Activated B cell treated with CpG ODN at 0.5 μM for 24 hours (primary cell): ENCODE data around the gene KCTD7. TPM values are rescaled to one million over a fixed set of nuclear protein-coding genes. Genes with fewer than 3 reads are reported as not detected.
"Not testable (repeated sequence)": the region's sequence is repeated elsewhere in the genome, so short reads cannot be mapped to it uniquely, and the experiment has no call there.

Source experiments
- ATAC-seq: fragments of 200-7000 bp; cut with Tn5 transposase; one replicate; pipeline ENCODE4 v1.10.0; 2021; ENCODE audit warnings: low read depth, mild to moderate bottlenecking, moderate library complexity
- CTCF ChIA-PET: fragments of 350-600 bp; sonication (Branson Sonifier 250); formaldehyde crosslinking; loops from one replicate; lab custom pipeline; 2021; ENCODE audit warnings: antibody characterized with exemption; lab: Charles Lee
- POLR2A ChIA-PET: fragments of 350-600 bp; sonication (Branson Sonifier 250); formaldehyde crosslinking; loops from one replicate; lab custom pipeline; 2021; ENCODE audit warnings: antibody characterized with exemption; lab: Charles Lee
- DNase-seq: peaks from one replicate; pipeline ENCODE4 v3.0.0; 2022
- H3K27ac Mint-ChIP-seq: one replicate; pipeline ENCODE4 v1.8.0; 2020; ENCODE audit warnings: mixed read lengths
- H3K27me3 Mint-ChIP-seq: one replicate; pipeline ENCODE4 v1.8.0; 2021; ENCODE audit warnings: mixed read lengths
- H3K36me3 Mint-ChIP-seq: one replicate; pipeline ENCODE4 v1.8.0; 2021; ENCODE audit warnings: low read depth, mixed read lengths
- H3K4me1 Mint-ChIP-seq: one replicate; pipeline ENCODE4 v1.8.0; 2021; ENCODE audit warnings: mixed read lengths
- H3K4me3 Mint-ChIP-seq: one replicate; pipeline ENCODE4 v1.8.0; 2020; ENCODE audit warnings: mild to moderate bottlenecking, mixed read lengths
- H3K9me3 Mint-ChIP-seq: one replicate; pipeline ENCODE4 v1.8.0; 2020; ENCODE audit warnings: mixed read lengths
- CTCF ChIP-seq: fragments of 200-600 bp; IDR thresholded peaks from one replicate; pipeline ENCODE4 v1.8.0; 2022; ENCODE audit warnings: antibody characterized with exemption, mild to moderate bottlenecking
- intact Hi-C: fragments of 100-400 bp; cut with micrococcal nuclease; formaldehyde crosslinking; loops from one replicate; pipeline ENCODE4 v1.15.1; 2024
- total RNA-seq: library from RNA; stranded (reverse); gene quantifications from 2 replicates; pipeline ENCODE4 v1.2.3, GENCODE V29; 2022

KCTD7 gene
- total RNA-seq, 1 donor from 2014 or later: 13.2 TPM

GRCh38 chr7:66629222-66630062 is 761 bp downstream of the KCTD7 start:
- CTCF ChIA-PET: interaction anchor here (2.0 kb wide), 1 partner anchor 72 kb away, joined by 7 read pairs; no protein-coding TSS in a partner anchor
- peak; percentile 12 for ATAC-seq
- H3K9me3 Mint-ChIP-seq: no peaks in the 10 kb centered on the region
- H3K27ac Mint-ChIP-seq: peak overlapping the region; percentile 68
- no peak for DNase-seq
- peaks cover 48% of the 10 kb centered on the region for H3K4me1 Mint-ChIP-seq
- POLR2A ChIA-PET: interaction anchor here (0.6 to 3.8 kb wide), 18 partner anchors 8 to 883 kb away, joined by 3 to 32 read pairs (median 5); partner anchors contain the start of genes CRCP, RABGEF1, SBDS and TYW1
- no peak for TF ChIP-seq CTCF
- intact Hi-C loops: loop anchor here (2.0 kb wide), 2 partner anchors 73 to 291 kb away; partner anchors contain the start of gene TMEM248
- H3K4me3 Mint-ChIP-seq: peak overlapping the region; percentile 86
- peaks cover 13% of the 10 kb centered on the region for H3K36me3 Mint-ChIP-seq
- H3K27me3 Mint-ChIP-seq: no peaks in the 10 kb centered on the region

- H3K4me3 Mint-ChIP-seq: peak overlapping the region; percentile 70
- H3K36me3 Mint-ChIP-seq: peaks cover 17% of the 10 kb centered on the region
- H3K27me3 Mint-ChIP-seq: no peaks in the 10 kb centered on the region
- no peak for ATAC-seq
- ChIA-PET POLR2A (interaction anchor here (1.9 to 3.8 kb wide), 3 partner anchors 23 to 110 kb away, joined by 6 to 32 read pairs (median 7); partner anchors contain the start of gene RABGEF1), CTCF (no interaction called here)
- H3K27ac Mint-ChIP-seq: peak overlapping the region; percentile 68
- intact Hi-C loops: no loop called here
- TF ChIP-seq CTCF: no peak
- peaks cover 55% of the 10 kb centered on the region for H3K4me1 Mint-ChIP-seq
- DNase-seq: no peak
- no peaks in the 10 kb centered on the region for H3K9me3 Mint-ChIP-seq
Measured at GRCh38 chr7:66630531-66630930, 1.9 kb downstream of the KCTD7 start.

- Mint-ChIP-seq H3K4me3 (peak overlapping the region; percentile 32), H3K27ac (peak overlapping the region; percentile 68), H3K4me1 (peaks cover 57% of the 10 kb centered on the region), H3K27me3 (no peaks in the 10 kb centered on the region), H3K36me3 (peaks cover 17% of the 10 kb centered on the region), H3K9me3 (no peaks in the 10 kb centered on the region)
- DNase-seq (no peak), ATAC-seq (no peak)
- intact Hi-C loops: no loop called here
- POLR2A ChIA-PET: interaction anchor here (0.7 to 2.5 kb wide), 8 partner anchors 14 to 213 kb away, joined by 3 to 7 read pairs (median 4); partner anchors contain the start of gene RABGEF1
- TF ChIP-seq CTCF: no peak
- CTCF ChIA-PET: no interaction called here
Measured at GRCh38 chr7:66631471-66631870, 2.8 kb downstream of the KCTD7 start.

GRCh38 chr7:66634816-66635215 is 6.1 kb downstream of the KCTD7 start:
- H3K4me3 Mint-ChIP-seq: no peak overlapping the region

GRCh38 chr7:66635322-66635981 is 6.8 kb downstream of the KCTD7 start:
- Mint-ChIP-seq H3K36me3 (peaks cover 47% of the 10 kb centered on the region), H3K27ac (peak overlapping the region; percentile 61), H3K4me1 (peaks cover 41% of the 10 kb centered on the region)
- POLR2A ChIA-PET: interaction anchor here (0.7 to 1.4 kb wide), 3 partner anchors 18 to 101 kb away, joined by 3 to 6 read pairs (median 3); no protein-coding TSS in a partner anchor
- H3K9me3 Mint-ChIP-seq, H3K4me3 Mint-ChIP-seq, H3K27me3 Mint-ChIP-seq, CTCF ChIA-PET, intact Hi-C loops, DNase-seq: not testable (repeated sequence)
- ATAC-seq: peak; percentile 9

More at GRCh38 chr7:66634816-66635215, 6.1 kb downstream of the KCTD7 start:
- DNase-seq (no peak), ATAC-seq (no peak)
- Mint-ChIP-seq H3K27me3 (no peaks in the 10 kb centered on the region), H3K9me3 (no peaks in the 10 kb centered on the region), H3K4me1 (peaks cover 47% of the 10 kb centered on the region), H3K36me3 (peaks cover 41% of the 10 kb centered on the region), H3K27ac (peak overlapping the region; percentile 73)
- TF ChIP-seq CTCF: no peak
- ChIA-PET POLR2A (interaction anchor here (0.7 to 1.0 kb wide), 3 partner anchors 40 to 102 kb away, joined by 3 to 6 read pairs (median 4); no protein-coding TSS in a partner anchor), CTCF (no interaction called here)
- intact Hi-C loops: no loop called here

- H3K27ac Mint-ChIP-seq: peak overlapping the region; percentile 35
- intact Hi-C loops, CTCF ChIA-PET, H3K4me3 Mint-ChIP-seq, DNase-seq, H3K27me3 Mint-ChIP-seq, H3K9me3 Mint-ChIP-seq: not testable (repeated sequence)
- peak; percentile 55 for ATAC-seq
- H3K36me3 Mint-ChIP-seq: peaks cover 51% of the 10 kb centered on the region
- POLR2A ChIA-PET: interaction anchor here (1.4 kb wide), 1 partner anchor 18 kb away, joined by 3 read pairs; no protein-coding TSS in a partner anchor
- peaks cover 35% of the 10 kb centered on the region for H3K4me1 Mint-ChIP-seq
Measured at GRCh38 chr7:66635982-66636546, 7.4 kb downstream of the KCTD7 start.
